ENCODE results near the gene KRT8.

DNA sequence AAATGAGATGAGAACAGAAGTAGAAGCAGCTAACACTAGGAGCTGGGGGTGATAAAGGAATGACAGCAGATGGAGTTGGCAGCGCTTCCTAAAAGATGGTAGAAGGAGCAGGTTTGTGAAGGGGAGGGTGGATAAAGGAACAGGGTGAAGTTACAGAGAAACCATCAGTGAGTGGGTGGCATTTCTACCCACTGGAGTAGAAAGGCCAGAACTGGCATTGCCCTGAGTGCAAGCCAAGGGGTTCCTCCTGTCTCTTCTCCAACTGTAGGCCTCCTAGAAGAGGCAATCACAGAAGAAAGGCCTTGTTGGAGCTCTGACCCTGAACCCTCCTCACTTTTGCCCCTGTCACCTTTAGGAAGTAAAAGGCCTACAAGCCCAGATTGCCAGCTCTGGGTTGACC is 46.2 kb upstream of the KRT8 start:
- no peak for TF ChIP-seq EZH2 (IDR thresholded peaks at IDR 0.05; ENCODE audit: borderline replicate concordance, low read length)
- TF ChIP-seq, protein P1, sequence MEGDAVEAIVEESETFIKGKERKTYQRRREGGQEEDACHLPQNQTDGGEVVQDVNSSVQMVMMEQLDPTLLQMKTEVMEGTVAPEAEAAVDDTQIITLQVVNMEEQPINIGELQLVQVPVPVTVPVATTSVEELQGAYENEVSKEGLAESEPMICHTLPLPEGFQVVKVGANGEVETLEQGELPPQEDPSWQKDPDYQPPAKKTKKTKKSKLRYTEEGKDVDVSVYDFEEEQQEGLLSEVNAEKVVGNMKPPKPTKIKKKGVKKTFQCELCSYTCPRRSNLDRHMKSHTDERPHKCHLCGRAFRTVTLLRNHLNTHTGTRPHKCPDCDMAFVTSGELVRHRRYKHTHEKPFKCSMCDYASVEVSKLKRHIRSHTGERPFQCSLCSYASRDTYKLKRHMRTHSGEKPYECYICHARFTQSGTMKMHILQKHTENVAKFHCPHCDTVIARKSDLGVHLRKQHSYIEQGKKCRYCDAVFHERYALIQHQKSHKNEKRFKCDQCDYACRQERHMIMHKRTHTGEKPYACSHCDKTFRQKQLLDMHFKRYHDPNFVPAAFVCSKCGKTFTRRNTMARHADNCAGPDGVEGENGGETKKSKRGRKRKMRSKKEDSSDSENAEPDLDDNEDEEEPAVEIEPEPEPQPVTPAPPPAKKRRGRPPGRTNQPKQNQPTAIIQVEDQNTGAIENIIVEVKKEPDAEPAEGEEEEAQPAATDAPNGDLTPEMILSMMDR (conservative IDR thresholded peaks at IDR 0.05 in 1 of 2, IDR thresholded peaks at IDR 0.05 in 1 of 2; ENCODE audit: extremely low read depth in 1 of 2, insufficient read depth in 1 of 2, low read depth in 1 of 2, low read length in 2 of 2), result no peak
